Adrenal gland (tissue), 12 donors: ENCODE data around the gene ARVCF. TPM values are rescaled to one million over a fixed set of nuclear protein-coding genes. Genes with fewer than 3 reads are reported as not detected.

ENCODE experiments used
- DNase-seq, 7 donors: peaks; one replicate each; pipeline ENCODE4 v3.0.0-alpha.2; 2019 to 2020
- H3K27ac ChIP-seq, 5 donors: fragments of 200-600 bp; sonication (generic) in 4 of 5; 1 replicate in 3 of 5; 2 replicates in 2 of 5; pipeline versions ENCODE4 v1.5.1 to v1.8.0; 2016 to 2020; ENCODE audit warnings: mild to moderate bottlenecking in 1 of 5
- H3K27me3 ChIP-seq: fragments of 200-600 bp; 2 replicates; pipeline ENCODE4 v1.8.0; 2021
- H3K36me3 ChIP-seq, 2 donors: fragments of 200-600 bp; replicated peaks in 1 of 2; 1 replicate in 1 of 2; 2 replicates in 1 of 2; pipeline versions ENCODE4 v1.5.1 to v1.8.0; 2018 to 2022
- H3K4me1 ChIP-seq, 2 donors: fragments of 200-600 bp; replicated peaks in 1 of 2; 1 replicate in 1 of 2; 2 replicates in 1 of 2; pipeline versions ENCODE4 v1.5.1 to v1.8.0; 2018 to 2021
- H3K4me3 ChIP-seq, 4 donors: fragments of 200-600 bp; sonication (generic) in 3 of 4; one replicate each; pipeline ENCODE4 v1.5.1; 2016 to 2018
- H3K9me3 ChIP-seq, 3 donors: fragments of 200-600 bp; sonication (generic) in 1 of 3; replicated peaks in 1 of 3; 1 replicate in 2 of 3; 2 replicates in 1 of 3; pipeline versions ENCODE4 v1.5.1 to v1.8.0; 2016 to 2021
- POLR2A ChIP-seq, 2 donors: fragments of 450-650 bp; IDR thresholded peaks; one replicate each; pipeline ENCODE4 v1.6.1; 2017; ENCODE audit warnings: antibody characterized with exemption in 2 of 2, mild to moderate bottlenecking in 2 of 2, moderate library complexity in 1 of 2
- WGBS, 4 donors: extraction: QIAGEN DNeasy Blood & Tissue Kit in 2 of 4; methylation state at CpG; one replicate each; pipeline versions ENCODE4 v1.1.5 to v1.1.7; 2013 to 2017; 5-methylcytosine and 5-hydroxymethylcytosine counted together
- intact Hi-C, 2 donors: fragments of 100-400 bp; cut with DNase I; formaldehyde crosslinking; loops; one replicate each; pipeline versions ENCODE4 v1.14.1 to v1.15.0; 2022 to 2023
- microRNA counts, 2 donors: library from miRNA; unstranded; fragments of <30 nt; microRNA quantifications; one replicate each; lab custom pipeline; 2016
- microRNA-seq, 3 donors: library from miRNA; unstranded; fragments of <30 nt; microRNA quantifications; one replicate each; pipeline ENCODE4, GENCODE V29; 2017 to 2020
- polyA plus RNA-seq, 3 donors: library from polyadenylated mRNA; stranded (reverse); fragments of 200-250 nt in 2 of 3; fragments of 350-450 nt in 1 of 3; fragmentation: Illumina TruSeq in 1 of 3; extraction: RNeasy Lipid Tissue Mini Kit (QIAGEN cat#74804) in 1 of 3; gene quantifications; one replicate each; pipeline ENCODE4 v1.2.3, GENCODE V29; 2013 to 2014
- small RNA-seq, 2 donors: library from RNA; depleted of rRNA; stranded (forward); fragments of <200 nt; gene quantifications; one replicate each; pipeline ENCODE3, GENCODE V24; 2016
- total RNA-seq, 9 donors: library from RNA; depleted of rRNA in 4 of 9; stranded (reverse); fragments of >200 nt in 4 of 9; fragments of 120-200 nt in 1 of 9; fragmentation: NEBNext Ultra II Directional in 1 of 9; extraction: Animal tissue kit (Norgen Biotek cat#: 25700) in 1 of 9; gene quantifications; one replicate each; pipeline versions ENCODE4 v1.1.0 to v1.2.4, GENCODE V29; 2013 to 2023
- TF ChIP-seq, protein P1 (sequence below), 6 experiments: fragments of 450-650 bp in 4 of 6; fragments of 200-600 bp in 2 of 6; sonication (generic) in 1 of 6; IDR thresholded peaks; 1 replicate in 5 of 6; 2 replicates in 1 of 6; pipeline versions ENCODE4 v1.5.1 to v1.8.0; 2016 to 2021; ENCODE audit warnings: antibody characterized with exemption in 6 of 6, mild to moderate bottlenecking in 2 of 6, moderate library complexity in 1 of 6
- donor health status: healthy with polysubstance abuse.
- donor health status: Bipolar disorder and iron deficiency.
- donor health status: DM: yes; HTN: yes; CAD: no.
- donor health status: DM: no; HTN: no; CAD: no.
- donor health status: DM: no; HTN: no; CAD: no.
- donor health status: DM: yes; HTN: yes; CAD: no.

The ARVCF gene
- total and polyA plus RNA-seq, 12 donors, result 1.2 to 74.8 (median 18.6) TPM

DNA sequence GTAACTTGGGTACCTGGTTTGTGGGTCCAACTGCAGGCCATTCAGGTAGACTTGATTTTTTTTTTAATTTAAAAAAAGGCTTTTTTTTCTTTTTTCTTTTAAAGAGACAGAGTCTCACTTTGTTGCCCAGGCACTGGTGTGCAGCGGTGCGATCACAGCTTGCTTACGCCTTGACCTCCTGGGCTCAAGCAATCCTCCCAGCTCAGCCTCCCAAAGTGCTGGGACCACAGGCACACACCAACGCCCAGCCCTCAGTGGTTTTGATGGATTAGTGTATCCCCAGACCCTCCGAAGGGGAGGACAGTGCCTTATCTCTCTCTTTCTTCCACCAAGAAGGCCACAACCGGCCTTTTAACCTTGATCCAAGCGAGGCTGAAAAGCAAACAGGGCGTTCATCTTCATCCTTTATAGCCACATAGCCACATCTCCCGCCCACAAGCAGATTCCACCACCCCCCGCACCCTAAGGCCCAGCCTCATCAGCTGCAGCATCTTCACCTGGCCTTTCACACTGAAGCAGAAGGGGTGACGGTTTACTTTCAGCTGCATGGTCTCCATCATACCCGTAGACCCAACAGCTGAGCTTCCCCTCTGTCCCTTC, 92.6 kb downstream of the ARVCF start:
- no peak for DNase-seq
- Histone ChIP-seq H3K36me3 (peaks cover 0 to 2% of the 10 kb centered on the region in 2 donors), H3K27ac (no peak overlapping the region), H3K27me3 (no peaks in the 10 kb centered on the region), H3K9me3 (no peaks in the 10 kb centered on the region), H3K4me3 (no peak overlapping the region), H3K4me1 (no peaks in the 10 kb centered on the region)
- intact Hi-C loops, result no loop called here
- TF ChIP-seq POLR2A (IDR thresholded peaks at IDR 0.05), result no peak
- TF ChIP-seq, protein P1, sequence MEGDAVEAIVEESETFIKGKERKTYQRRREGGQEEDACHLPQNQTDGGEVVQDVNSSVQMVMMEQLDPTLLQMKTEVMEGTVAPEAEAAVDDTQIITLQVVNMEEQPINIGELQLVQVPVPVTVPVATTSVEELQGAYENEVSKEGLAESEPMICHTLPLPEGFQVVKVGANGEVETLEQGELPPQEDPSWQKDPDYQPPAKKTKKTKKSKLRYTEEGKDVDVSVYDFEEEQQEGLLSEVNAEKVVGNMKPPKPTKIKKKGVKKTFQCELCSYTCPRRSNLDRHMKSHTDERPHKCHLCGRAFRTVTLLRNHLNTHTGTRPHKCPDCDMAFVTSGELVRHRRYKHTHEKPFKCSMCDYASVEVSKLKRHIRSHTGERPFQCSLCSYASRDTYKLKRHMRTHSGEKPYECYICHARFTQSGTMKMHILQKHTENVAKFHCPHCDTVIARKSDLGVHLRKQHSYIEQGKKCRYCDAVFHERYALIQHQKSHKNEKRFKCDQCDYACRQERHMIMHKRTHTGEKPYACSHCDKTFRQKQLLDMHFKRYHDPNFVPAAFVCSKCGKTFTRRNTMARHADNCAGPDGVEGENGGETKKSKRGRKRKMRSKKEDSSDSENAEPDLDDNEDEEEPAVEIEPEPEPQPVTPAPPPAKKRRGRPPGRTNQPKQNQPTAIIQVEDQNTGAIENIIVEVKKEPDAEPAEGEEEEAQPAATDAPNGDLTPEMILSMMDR (IDR thresholded peaks at IDR 0.05), result no peak
- WGBS, 4 donors, result 78 to 86% (median 83%) methylated on average over 12 of the region's 12 CpGs

DNA sequence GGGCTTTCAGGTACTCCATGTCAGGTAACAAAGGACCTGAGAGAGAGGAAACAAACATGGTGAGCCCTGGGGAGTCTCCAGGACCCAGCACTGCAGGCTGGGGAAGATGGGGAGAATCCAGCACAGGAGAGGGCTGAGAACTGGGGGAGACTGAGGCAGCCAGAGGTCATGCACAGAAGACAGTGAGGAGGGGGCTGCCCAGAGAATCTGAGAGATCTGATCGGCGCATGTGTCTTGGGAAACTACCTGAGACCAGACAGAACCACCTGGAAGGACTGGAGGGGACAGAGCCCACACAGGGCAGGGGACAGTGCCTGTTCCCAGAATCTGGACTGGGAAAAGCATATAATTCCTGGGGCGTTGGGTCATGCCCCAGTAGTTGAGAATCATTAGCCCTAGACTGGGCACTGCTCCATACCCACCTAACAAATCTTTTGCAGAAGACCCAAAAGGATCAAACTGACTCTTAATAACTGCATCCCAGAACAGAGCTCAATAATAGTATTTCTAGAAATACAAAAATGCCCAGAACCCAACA, 95.0 kb downstream of the ARVCF start:
- H3K27me3 ChIP-seq, result no peaks in the 10 kb centered on the region
- intact Hi-C loops, result no loop called here
- H3K27ac ChIP-seq, result no peak overlapping the region
- 67 to 97% (median 84%) methylated on average over 3 of the region's 3 CpGs for WGBS, 4 donors
- H3K4me1 ChIP-seq, result no peaks in the 10 kb centered on the region
- H3K36me3 ChIP-seq, result peaks cover 0 to 26% of the 10 kb centered on the region in 2 donors
- TF ChIP-seq, protein P1 (IDR thresholded peaks at IDR 0.05), result no peak
- TF ChIP-seq POLR2A (IDR thresholded peaks at IDR 0.05), result no peak
- DNase-seq, result no peak
- H3K4me3 ChIP-seq, result no peak overlapping the region
- no peaks in the 10 kb centered on the region for H3K9me3 ChIP-seq

MicroRNA genes within 50 kb of the gene (microRNA counts, 767-probe panel; counts per million panel counts)
- microRNA hsa-miR-185-5p (lab: Ali Mortazavi, UCI), result 4,532 to 5,232 counts per million in 2 donors

Small RNA genes within 50 kb of the gene (microRNA-seq; reads per million reads assigned to microRNA genes)
- gene MIR185 (485 to 1,220 (median 707) reads per million in 3 donors), gene MIR4761 (0 to 0.85 (median 0) reads per million in 3 donors)

Small RNA genes within 50 kb of the gene (small RNA-seq; reads per million reads assigned to genes)
- 3.8 reads per million in 2 donors for gene MIR185

Other genes starting within 250 kb of the ARVCF start
- gene GNB1L, start 161.9 kb downstream of the ARVCF start, total RNA-seq, result 1 to 10 TPM in 8 of 9 donors, under 1 TPM in 1; 0.26 to 6.6 (median 3.1) TPM
- gene GNB1L, start 161.9 kb downstream of the ARVCF start, polyA plus RNA-seq, result 1 to 10 TPM in 2 of 3 donors, not detected in 1; 4.3 to 6.2 TPM
- gene RTL10, start 161.9 kb downstream of the ARVCF start, total RNA-seq, result 10 to 100 TPM in 7 of 9 donors, 1 to 10 TPM in 2; 5.5 to 17.5 (median 12.1) TPM
- 10 to 100 TPM in 1 of 3 donors, 1 to 10 TPM in 2; 5.8 to 14.1 (median 7.9) TPM for gene RTL10, start 161.9 kb downstream of the ARVCF start, polyA plus RNA-seq
- gene COMT, start 75.1 kb downstream of the ARVCF start, total RNA-seq, result 100 to 1,000 TPM; 268 to 743 (median 469) TPM
- 100 to 1,000 TPM in 1 of 3 donors, 10 to 100 TPM in 2; 51.3 to 220 (median 65.5) TPM for gene COMT, start 75.1 kb downstream of the ARVCF start, polyA plus RNA-seq
- gene TXNRD2, start 75.0 kb downstream of the ARVCF start, total RNA-seq, result 10 to 100 TPM; 41.7 to 74.2 (median 57.9) TPM
- gene TXNRD2, start 75.0 kb downstream of the ARVCF start, polyA plus RNA-seq, result 100 to 1,000 TPM in 2 of 3 donors, 10 to 100 TPM in 1; 39.6 to 171 (median 148) TPM
- gene TANGO2, start 4.3 kb upstream of the ARVCF start, total RNA-seq, result 10 to 100 TPM; 36.3 to 87.0 (median 46.0) TPM
- 10 to 100 TPM; 25.1 to 42.6 (median 38.5) TPM for gene TANGO2, start 4.3 kb upstream of the ARVCF start, polyA plus RNA-seq
- 10 to 100 TPM in 8 of 9 donors, 1 to 10 TPM in 1; 7.2 to 32.2 (median 21.6) TPM for gene DGCR8, start 63.4 kb upstream of the ARVCF start, total RNA-seq
- gene DGCR8, start 63.4 kb upstream of the ARVCF start, polyA plus RNA-seq, result 10 to 100 TPM; 16.3 to 31.0 (median 25.9) TPM
- gene RANBP1, start 99.3 kb upstream of the ARVCF start, total RNA-seq, result 100 to 1,000 TPM in 6 of 9 donors, 10 to 100 TPM in 3; 71.4 to 346 (median 136) TPM
- 100 to 1,000 TPM in 1 of 3 donors, 10 to 100 TPM in 2; 63.3 to 128 (median 70.1) TPM for gene RANBP1, start 99.3 kb upstream of the ARVCF start, polyA plus RNA-seq
- 10 to 100 TPM; 43.5 to 90.3 (median 66.2) TPM for gene TRMT2A, start 100.4 kb upstream of the ARVCF start, total RNA-seq
- gene TRMT2A, start 100.4 kb upstream of the ARVCF start, polyA plus RNA-seq, result 100 to 1,000 TPM in 2 of 3 donors, 10 to 100 TPM in 1; 22.4 to 283 (median 168) TPM
- 10 to 100 TPM in 8 of 9 donors, 1 to 10 TPM in 1; 5.7 to 65.6 (median 33.9) TPM for gene ZDHHC8, start 115.0 kb upstream of the ARVCF start, total RNA-seq
- gene ZDHHC8, start 115.0 kb upstream of the ARVCF start, polyA plus RNA-seq, result 100 to 1,000 TPM in 1 of 3 donors, 10 to 100 TPM in 2; 15.5 to 109 (median 59.3) TPM
- gene CCDC188, start 134.2 kb upstream of the ARVCF start, total RNA-seq, result 1 to 10 TPM in 2 of 9 donors, under 1 TPM in 6, not detected in 1; 0.30 to 1.6 (median 0.65) TPM
- gene CCDC188, start 134.2 kb upstream of the ARVCF start, polyA plus RNA-seq, result 10 to 100 TPM in 1 of 3 donors, 1 to 10 TPM in 1, not detected in 1; 2.9 to 19.0 TPM